KMS-11 (cell line): ENCODE measurements around the gene DERL2.

Experiments
- H2AFZ ChIP-seq: fragments of 200-600 bp; sonication (generic); 2 replicates; pipeline ENCODE4 v1.6.1; 2016; ENCODE audit warnings: antibody characterized with exemption, mixed run types, low read depth
- H3K27ac ChIP-seq: fragments of 200-600 bp; sonication (generic); 2 replicates; pipeline ENCODE4 v1.6.1; 2016; ENCODE audit warnings: mild to moderate bottlenecking, mixed run types
- H3K27me3 ChIP-seq: fragments of 200-600 bp; sonication (generic); 2 replicates; pipeline ENCODE4 v1.6.1; 2017; ENCODE audit warnings: mild to moderate bottlenecking, low read depth, mixed run types, moderate library complexity; ENCODE audit not compliant: insufficient read depth
- H3K36me3 ChIP-seq: fragments of 200-600 bp; sonication (generic); 2 replicates; pipeline ENCODE4 v1.6.1; 2017; ENCODE audit warnings: mild to moderate bottlenecking, mixed run types; ENCODE audit not compliant: insufficient read depth
- H3K4me1 ChIP-seq: fragments of 200-600 bp; sonication (generic); 2 replicates; pipeline ENCODE4 v1.6.1; 2016; ENCODE audit warnings: mild to moderate bottlenecking, low read depth, mixed run types; ENCODE audit not compliant: poor library complexity, severe bottlenecking
- H3K4me2 ChIP-seq: fragments of 200-600 bp; sonication (generic); 2 replicates; pipeline ENCODE4 v1.7.0; 2016; ENCODE audit warnings: mild to moderate bottlenecking, mixed run types
- H3K4me3 ChIP-seq: fragments of 200-600 bp; sonication (generic); IDR thresholded peaks from 2 replicates; pipeline ENCODE4 v1.6.1; 2017; ENCODE audit warnings: low read depth, low read length, mixed read lengths; ENCODE audit not compliant: insufficient read depth
- H3K79me2 ChIP-seq: fragments of 200-600 bp; sonication (generic); 2 replicates; pipeline ENCODE4 v1.6.1; 2016; ENCODE audit warnings: low read depth, mixed run types; ENCODE audit not compliant: insufficient read depth
- H3K9ac ChIP-seq: fragments of 200-600 bp; sonication (generic); 2 replicates; pipeline ENCODE4 v1.6.1; 2016; ENCODE audit warnings: mild to moderate bottlenecking, mixed run types
- H4K20me1 ChIP-seq: fragments of 200-600 bp; sonication (generic); 2 replicates; pipeline ENCODE4 v1.6.1; 2016; ENCODE audit warnings: mild to moderate bottlenecking, mixed run types; ENCODE audit not compliant: insufficient read depth
- TF ChIP-seq, protein P1 (sequence below): fragments of 200-600 bp; sonication (generic); conservative IDR thresholded peaks from 2 replicates; pipeline ENCODE4 v1.6.1; 2017; ENCODE audit warnings: low read depth, mild to moderate bottlenecking, antibody characterized with exemption, low read length, moderate library complexity, mixed read lengths

The DERL2 gene

DNA sequence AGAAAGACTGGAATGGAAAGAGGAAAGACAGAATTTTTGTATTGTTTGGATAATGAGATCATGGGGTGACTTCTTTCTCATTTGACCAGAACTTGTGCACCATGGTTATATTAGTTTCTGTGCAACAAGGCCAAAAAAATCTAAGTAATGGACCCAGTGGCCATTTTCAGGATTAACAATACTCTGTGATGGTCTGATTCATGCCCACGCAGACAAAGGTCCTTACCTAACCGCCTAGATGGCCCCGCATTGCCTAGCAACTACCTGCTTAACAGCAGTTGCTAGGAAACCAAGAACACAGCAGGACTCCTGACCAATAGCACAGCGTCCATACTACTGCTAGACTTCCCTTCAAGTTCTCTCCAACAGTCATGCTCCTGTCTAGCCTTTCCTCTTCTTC is 22.8 kb upstream of the DERL2 start:
- no peak overlapping the region for H2AFZ ChIP-seq
- H4K20me1 ChIP-seq: no peaks in the 10 kb centered on the region
- TF ChIP-seq, protein P1, sequence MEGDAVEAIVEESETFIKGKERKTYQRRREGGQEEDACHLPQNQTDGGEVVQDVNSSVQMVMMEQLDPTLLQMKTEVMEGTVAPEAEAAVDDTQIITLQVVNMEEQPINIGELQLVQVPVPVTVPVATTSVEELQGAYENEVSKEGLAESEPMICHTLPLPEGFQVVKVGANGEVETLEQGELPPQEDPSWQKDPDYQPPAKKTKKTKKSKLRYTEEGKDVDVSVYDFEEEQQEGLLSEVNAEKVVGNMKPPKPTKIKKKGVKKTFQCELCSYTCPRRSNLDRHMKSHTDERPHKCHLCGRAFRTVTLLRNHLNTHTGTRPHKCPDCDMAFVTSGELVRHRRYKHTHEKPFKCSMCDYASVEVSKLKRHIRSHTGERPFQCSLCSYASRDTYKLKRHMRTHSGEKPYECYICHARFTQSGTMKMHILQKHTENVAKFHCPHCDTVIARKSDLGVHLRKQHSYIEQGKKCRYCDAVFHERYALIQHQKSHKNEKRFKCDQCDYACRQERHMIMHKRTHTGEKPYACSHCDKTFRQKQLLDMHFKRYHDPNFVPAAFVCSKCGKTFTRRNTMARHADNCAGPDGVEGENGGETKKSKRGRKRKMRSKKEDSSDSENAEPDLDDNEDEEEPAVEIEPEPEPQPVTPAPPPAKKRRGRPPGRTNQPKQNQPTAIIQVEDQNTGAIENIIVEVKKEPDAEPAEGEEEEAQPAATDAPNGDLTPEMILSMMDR: no peak
- no peaks in the 10 kb centered on the region for H3K27me3 ChIP-seq
- no peaks in the 10 kb centered on the region for H3K4me1 ChIP-seq
- no peaks in the 10 kb centered on the region for H3K79me2 ChIP-seq
- H3K4me2 ChIP-seq: no peak overlapping the region
- H3K36me3 ChIP-seq: no peaks in the 10 kb centered on the region
- H3K4me3 ChIP-seq: no peak overlapping the region
- H3K9ac ChIP-seq: no peak overlapping the region
- no peak overlapping the region for H3K27ac ChIP-seq

GRCh38 chr17:5506307-5506706 is 20.3 kb upstream of the DERL2 start:
- no peaks in the 10 kb centered on the region for H3K4me1 ChIP-seq
- H3K36me3 ChIP-seq: no peaks in the 10 kb centered on the region
- H3K27me3 ChIP-seq: no peaks in the 10 kb centered on the region
- H3K4me3 ChIP-seq: no peak overlapping the region
- H3K27ac ChIP-seq: no peak overlapping the region
- H2AFZ ChIP-seq: no peak overlapping the region
- H3K4me2 ChIP-seq: no peak overlapping the region
- H3K9ac ChIP-seq: no peak overlapping the region
- H3K79me2 ChIP-seq: no peaks in the 10 kb centered on the region
- TF ChIP-seq, protein P1: no peak
- no peaks in the 10 kb centered on the region for H4K20me1 ChIP-seq

GRCh38 chr17:5502552-5502951 is 16.6 kb upstream of the DERL2 start:
- TF ChIP-seq, protein P1: no peak
- Histone ChIP-seq H3K36me3 (no peaks in the 10 kb centered on the region), H3K9ac (no peak overlapping the region), H2AFZ (no peak overlapping the region), H3K4me1 (no peaks in the 10 kb centered on the region), H4K20me1 (no peaks in the 10 kb centered on the region), H3K4me2 (no peak overlapping the region), H3K27ac (no peak overlapping the region), H3K79me2 (no peaks in the 10 kb centered on the region), H3K27me3 (no peaks in the 10 kb centered on the region), H3K4me3 (no peak overlapping the region)

GRCh38 chr17:5501685-5502084 is 15.7 kb upstream of the DERL2 start:
- Histone ChIP-seq H4K20me1 (no peaks in the 10 kb centered on the region), H3K36me3 (no peaks in the 10 kb centered on the region), H3K4me2 (no peak overlapping the region), H3K27ac (no peak overlapping the region), H3K4me3 (no peak overlapping the region), H3K27me3 (no peaks in the 10 kb centered on the region), H3K79me2 (no peaks in the 10 kb centered on the region), H2AFZ (no peak overlapping the region), H3K4me1 (no peaks in the 10 kb centered on the region), H3K9ac (no peak overlapping the region)
- TF ChIP-seq, protein P1: no peak
